Breast epithelium (tissue), 3 donors: ENCODE measurements around the gene KLHL29.

Experiments used
- CTCF ChIP-seq, 3 donors: fragments of 450-650 bp; IDR thresholded peaks; one replicate each; pipeline ENCODE4 v1.5.1; 2016 to 2017; ENCODE audit warnings: antibody characterized with exemption in 3 of 3, mild to moderate bottlenecking in 3 of 3, moderate library complexity in 3 of 3
- POLR2A ChIP-seq: fragments of 450-650 bp; IDR thresholded peaks from one replicate; pipeline ENCODE4 v1.6.1; 2016; ENCODE audit warnings: antibody characterized with exemption, mild to moderate bottlenecking, moderate library complexity
- POLR2AphosphoS5 ChIP-seq, 3 donors: sonication (generic); formaldehyde crosslinking; IDR thresholded peaks; one replicate each; pipeline ENCODE4 v1.6.1; 2017; ENCODE audit warnings: antibody characterized with exemption in 3 of 3

- TF ChIP-seq CTCF (IDR thresholded peaks at IDR 0.05) = no peak
- no peak for TF ChIP-seq POLR2A
- TF ChIP-seq POLR2AphosphoS5 (IDR thresholded peaks at IDR 0.05) = no peak
These were observed 219.8 kb downstream of the KLHL29 start for GRCh38 chr2:23604731-23605130.
